GM18907 (cell line): ENCODE data around the gene CELSR1.

ENCODE experiments used
- ATAC-seq: cut with Tn5 transposase; IDR thresholded peaks from one replicate; pipeline ENCODE4 v1.9.1; 2021; ENCODE audit warnings: mild to moderate bottlenecking, moderate library complexity; ENCODE audit not compliant: unreplicated experiment

The CELSR1 gene

DNA sequence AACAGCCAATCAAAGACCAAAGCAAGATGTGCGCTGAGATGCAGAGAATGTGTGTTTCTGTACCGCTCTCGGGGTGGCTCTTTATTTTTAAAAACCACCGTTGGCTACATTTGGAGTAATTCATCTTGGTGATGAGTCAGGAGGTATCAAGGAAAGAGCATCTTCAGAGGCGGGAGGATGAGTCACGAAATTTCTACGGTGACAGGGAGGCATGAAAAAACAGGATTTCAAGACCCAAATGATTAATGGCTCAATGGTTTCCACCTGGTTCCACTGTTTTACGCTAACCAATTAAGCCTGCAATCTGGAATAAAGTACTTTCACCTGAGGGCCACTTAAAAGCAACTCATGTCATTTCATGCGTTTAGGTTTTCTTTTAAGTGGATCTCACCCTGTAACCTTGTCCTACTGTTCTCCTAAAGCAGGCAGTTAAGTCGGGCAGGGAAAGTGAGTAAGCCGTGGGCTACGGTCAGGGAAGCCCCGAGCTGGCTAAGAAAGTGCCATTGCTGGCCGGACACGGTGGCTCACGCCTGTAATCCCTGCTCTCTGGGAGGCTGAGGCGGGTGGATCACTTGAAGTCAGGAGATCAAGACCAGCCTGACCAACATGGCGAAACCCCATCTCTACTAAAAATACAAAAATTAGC, 74.6 kb downstream of the CELSR1 start:
- no peak for ATAC-seq

DNA sequence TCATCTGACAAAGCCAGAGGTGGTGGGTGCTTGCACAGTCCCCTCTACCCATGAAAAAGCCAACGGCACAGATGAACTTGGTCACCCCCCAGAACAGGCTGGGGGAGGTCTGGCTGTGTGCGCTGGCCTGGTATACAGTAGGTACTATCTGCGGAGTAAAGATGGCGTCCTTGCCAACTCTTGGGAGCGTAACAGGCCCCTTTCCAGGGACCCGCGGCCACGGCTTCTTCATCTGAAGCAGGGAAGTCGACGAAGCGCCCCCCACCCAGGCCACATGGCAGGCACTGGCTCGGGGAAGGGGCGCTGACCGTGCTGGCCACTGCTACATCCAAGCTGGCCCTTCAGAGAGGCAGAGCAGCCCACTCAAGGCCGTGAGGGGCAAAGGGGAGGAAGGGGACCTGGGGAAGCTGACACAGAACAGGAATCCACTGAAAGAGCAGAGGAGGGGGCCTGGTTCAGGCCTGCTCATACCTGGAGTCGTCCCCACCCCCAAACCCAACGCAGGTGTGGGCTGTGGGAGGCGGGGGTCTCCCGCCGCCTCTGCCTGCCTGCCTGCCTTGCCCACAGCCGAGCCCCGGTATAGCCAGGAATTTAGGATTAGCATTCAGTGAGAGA, 75.7 kb downstream of the CELSR1 start:
- ATAC-seq: no peak

DNA sequence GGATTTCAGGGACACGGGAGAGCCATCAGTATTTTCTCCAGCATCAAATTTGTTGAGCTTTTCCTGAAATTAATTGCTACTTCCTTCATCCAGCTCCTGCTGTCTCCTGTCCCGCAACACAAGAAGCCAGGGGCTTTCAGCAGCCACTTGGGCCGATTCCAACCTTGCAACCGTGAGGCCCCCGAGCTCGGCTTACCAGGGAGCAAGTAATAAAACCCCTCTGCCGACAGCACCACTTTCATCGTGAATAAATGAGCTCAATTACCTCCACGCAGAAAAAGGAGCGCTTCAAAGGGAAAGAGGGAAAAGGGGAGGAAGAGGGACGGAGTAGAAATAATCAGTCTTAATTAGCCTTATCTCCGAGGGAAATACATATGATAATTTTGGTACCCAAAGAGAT, 76.6 kb downstream of the CELSR1 start:
- ATAC-seq: no peak

DNA sequence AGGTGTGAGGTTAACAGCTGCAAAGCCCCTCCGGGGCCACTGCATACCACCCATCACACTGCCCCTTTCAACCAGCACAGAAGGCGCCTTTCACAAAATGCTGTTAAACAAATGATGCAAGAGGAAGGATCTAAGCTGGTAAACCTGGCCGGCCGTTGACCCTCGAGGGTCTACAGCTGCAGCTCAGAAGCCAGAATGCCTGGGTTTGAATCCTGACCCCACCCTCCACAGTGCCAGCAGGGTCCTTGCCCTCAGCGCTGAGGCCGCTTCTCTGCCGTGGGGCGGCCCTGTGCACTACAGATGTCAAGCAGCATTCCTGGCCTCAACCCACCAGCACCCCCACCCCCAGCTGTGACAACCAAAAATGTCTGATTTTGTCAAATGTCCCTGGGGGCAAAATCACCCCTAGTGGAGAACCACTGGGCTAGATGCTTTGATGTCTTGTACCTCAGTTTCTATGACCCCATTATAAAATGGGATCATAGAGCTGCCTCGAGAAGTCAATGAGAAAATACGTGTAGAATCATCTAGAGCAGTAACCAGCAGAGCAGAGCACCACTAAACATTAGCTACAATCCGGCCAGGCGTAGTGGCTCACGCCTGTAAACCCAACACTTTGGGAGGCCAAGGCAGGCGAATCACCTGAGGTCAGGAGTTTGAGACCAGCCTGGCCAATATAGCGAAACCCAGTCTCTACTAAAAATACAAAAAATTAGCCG, 77.9 kb downstream of the CELSR1 start:
- ATAC-seq: no peak

DNA sequence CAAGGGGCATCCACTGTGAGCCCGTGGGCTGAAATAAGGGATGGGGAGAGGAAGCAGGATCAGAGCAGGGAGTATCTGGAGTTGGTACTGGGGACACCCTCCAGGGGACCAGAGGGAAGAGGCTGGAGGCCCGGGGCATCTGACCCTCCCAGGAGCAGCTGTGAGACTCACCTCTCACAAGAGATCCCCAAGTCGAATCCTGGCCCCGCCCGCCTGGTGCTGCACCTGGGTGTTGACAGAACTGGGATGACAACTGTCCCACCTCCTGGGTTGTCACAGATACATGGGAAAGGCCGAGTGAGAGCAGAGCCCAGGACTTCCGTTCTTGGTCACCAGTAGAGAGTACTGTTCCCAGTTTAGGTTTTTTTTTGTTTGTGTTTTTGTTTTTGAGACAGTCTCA, 78.9 kb downstream of the CELSR1 start:
- ATAC-seq: no peak

DNA sequence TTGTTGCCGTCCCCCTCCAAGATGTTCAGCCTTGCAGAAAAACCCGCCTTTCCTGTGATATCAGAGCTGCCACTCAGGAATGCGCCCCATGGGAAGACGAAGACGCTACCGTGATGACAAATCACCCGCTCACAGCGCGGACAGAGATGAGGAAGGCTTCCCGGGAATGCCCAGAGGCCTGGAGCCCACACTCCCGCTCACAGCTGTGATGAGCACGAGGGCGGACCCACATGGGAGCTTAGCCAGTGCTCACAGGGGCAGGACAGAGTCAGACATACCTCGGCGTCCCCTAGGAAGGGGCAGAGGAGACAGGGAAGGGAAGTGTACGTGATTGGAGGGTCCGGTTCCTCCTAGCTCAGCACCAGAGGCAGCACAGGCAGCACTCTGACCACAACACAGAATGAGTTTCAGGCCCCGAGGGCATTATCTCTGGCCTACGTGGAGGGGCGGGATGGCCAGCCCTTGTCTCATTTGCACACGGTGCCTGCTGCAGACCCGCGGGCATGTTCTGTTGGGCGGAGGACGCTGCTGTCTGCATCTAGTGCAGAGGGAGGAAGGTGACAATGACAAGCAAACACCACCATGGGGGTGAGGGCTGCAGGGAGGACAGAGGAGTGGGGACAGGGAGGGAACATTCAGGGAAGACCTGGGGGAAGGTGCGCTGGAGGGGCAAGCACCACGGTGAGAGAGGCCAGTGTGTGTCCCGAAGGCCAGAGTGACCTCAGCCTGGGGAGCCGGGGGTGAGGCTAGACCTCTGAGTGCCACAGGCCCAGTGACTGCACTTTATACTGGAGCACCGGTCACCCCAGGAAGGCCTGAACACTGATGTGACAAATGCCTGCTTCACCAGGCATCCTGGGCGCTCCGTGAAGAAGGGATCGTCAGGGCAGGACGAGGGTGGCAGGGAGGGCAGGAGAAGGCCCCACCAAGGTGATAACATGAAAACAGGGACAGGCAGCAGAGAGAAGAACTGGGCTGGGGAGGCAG, 79.6 kb downstream of the CELSR1 start:
- no peak for ATAC-seq

DNA sequence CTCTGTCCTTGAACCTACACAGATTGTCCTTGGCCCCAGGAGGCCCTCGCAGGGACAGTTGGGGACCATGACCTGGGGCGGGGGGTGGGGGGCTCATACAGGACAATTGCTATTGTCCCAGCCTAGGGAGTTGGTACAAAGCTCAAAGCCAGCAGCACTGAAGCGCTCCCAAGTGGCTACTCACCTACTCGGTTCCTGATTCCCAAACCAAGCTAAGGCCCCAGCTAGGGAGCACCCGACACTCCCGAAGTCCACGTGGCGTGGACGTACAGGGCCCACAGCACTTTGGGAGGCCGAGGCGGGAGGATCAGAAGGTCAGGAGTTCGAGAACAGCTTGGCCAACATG, 80.6 kb downstream of the CELSR1 start:
- ATAC-seq: no peak

DNA sequence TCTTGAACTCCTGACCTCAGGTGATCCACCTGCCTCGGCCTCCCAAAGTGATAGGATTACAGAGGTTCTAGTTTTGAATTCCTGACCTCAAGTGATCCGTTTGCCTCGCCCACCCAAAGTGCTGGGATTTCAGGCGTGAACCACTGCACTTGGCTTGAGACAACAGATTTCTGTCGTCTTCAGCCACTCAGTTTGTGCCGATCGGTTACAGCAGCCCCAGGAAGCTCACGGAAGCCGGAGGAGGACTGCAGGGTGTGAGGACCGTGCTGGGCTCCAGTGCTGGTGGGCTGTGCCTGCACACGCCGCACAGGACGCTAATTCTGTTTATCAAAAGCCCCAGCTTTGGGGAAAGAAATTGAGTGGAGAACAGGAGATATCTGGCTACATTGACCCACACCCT, 82.0 kb downstream of the CELSR1 start:
- ATAC-seq: no peak

DNA sequence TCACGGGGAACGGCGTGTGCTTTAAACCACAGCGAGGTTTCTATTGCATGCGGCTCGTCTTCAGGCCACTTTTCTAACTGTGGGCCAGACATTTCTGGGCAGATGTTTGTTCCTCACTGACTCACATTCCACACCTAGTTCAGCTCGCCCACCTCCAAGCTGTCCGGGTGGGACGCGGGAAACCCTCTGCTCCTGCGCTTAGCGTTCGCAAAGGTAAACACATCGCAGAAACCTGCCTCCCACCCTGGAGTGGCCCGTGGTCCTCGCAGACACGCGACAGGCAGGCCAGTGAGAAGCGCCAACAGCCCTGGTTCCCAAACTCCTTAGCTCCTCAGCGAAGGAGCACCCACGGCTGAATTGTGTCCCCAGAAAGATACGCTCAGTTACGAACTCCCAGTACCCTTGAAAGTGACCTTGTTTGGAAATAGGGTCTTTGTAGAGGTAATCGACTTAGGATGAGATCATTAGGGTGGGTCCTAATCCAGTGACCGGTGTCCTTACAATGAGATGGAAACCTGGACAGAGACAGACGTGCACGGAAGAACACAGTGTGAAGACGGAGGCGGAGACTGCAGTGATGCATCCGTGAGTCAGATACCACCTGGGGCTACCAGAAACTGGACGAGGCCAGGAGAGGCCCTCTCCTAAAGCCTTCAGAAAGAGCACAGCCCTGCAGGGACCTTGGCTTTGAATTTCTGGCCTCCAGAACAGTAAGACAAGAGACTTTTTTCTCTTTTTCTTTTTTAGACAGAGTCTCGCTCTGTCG, 82.7 kb downstream of the CELSR1 start:
- ATAC-seq: no peak

DNA sequence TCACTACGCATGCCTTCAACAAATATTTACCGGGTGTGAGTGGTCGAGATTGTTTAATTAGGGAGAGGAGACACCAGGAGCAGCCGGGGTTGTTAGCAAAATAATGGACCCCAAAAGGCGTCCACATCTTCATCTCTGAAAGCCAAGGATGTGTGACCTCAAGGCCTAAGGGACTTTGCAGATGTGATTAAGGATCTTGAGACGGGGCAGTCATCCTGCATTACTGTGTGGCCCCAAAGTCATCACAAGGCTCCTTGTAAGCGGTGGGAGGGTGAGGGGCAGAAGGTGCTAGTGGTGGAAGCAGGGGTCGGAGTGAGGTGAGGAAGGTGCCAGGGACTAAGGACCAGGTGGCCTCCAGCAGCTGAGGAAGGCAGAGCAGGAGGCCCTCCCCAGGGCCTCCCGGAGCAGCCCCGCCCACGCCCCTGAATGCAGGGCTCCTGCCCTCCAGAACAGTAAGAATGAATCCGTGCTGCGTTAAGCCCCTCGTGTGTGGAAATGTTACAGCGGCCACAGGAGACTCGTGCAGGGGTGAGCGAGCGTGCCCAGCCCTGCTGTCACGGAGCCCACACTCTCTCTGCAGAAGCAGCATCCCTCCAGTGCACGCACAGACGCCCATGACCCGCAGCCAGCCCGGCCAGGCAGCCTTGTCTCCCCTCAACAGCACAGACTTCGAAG, 83.5 kb downstream of the CELSR1 start:
- ATAC-seq: no peak

DNA sequence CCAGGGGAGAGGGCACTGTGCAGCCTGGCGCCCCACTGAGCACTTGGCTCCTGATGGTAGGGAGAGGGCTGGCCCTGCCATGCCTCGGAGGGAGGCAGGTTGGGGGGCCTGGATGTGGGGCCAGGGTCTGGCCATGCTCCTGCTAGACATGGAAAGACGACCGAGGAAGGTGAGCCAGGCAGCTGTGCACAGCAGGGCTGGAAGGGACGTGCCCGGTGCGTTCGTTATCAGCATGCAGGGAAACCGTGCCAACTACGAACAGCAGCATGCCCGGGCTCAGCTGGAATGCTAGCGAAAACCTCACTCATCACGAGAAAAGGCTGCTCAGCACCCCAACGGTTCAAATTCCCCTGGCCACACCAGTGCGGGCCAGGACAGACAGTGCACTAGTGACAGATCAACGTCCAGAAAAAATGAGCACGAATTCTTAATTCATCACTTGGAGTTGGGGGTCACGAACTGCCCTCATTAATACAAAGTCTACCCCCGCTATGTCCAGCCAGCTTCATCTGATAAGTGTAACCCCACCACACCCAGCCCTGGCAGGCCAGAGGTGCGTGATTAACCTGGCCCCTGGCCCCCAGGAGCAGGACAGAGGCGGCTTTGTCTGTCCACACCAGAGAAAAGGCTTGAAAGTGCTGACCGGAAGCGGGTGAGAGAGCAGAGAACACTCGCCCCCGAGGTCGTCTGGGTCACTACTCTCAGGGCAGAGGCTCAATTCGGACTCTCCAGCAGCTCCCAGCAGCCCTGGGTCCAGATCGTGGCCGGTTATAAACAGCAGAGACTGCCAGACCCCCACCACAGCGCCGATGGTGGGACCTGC, 84.2 kb downstream of the CELSR1 start:
- ATAC-seq: no peak

DNA sequence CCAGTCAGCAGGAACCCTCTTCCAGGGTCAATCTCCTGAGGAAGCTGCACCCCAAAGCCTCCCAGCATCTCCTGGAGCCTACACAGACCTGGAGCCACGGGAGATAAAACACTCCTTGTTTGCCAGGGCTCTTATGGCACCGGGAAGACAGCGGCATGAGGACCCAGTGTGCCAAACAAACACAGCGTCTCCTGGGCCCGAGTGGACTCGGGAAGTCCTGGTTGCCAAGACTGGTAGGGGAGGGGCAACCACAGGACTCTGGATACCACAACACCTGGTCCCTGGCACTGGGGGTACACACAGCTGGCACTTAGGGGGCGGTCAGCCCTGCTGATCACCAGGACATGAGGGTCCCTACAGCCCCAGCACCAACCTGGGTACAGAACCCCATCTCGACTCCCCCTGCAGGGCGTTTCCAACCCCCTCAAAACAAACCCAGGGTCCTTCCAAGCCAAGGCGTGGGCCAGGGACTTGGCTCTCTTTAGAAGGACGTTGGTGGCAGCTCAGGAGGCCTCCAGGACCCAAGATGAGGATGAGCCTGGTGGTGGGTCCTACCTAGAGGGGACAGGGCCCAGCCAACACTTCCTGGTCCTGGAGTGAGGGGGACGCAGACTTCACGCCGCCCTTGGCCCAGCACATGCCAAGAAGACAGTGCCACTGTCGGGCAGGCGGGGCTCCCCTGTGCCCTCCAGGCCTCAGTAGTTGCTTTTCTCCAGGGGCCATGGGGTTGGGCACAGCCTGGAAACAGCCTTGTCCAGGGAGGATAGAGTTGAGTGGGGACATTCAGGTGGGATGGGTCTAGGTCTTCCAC, 85.0 kb downstream of the CELSR1 start:
- no peak for ATAC-seq

DNA sequence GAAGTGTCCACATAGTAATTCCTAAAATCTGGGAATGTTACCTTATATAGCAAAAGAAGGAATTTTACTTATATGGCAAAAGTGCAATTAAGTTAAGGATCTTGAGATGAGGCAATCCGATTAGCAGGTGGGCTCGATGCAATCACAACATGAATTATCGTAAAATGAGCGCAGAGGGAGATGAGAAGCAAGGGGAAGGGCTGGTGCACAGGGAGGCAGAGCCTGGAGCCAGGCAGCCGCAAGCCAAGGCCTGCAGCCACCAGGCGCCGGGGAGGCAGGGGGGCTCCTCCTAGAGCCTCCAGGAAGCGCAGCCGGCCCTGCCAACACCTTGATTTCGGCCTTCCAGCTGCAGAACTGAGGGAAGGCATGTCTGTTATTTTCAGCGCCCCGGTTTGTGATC, 85.7 kb downstream of the CELSR1 start:
- no peak for ATAC-seq

DNA sequence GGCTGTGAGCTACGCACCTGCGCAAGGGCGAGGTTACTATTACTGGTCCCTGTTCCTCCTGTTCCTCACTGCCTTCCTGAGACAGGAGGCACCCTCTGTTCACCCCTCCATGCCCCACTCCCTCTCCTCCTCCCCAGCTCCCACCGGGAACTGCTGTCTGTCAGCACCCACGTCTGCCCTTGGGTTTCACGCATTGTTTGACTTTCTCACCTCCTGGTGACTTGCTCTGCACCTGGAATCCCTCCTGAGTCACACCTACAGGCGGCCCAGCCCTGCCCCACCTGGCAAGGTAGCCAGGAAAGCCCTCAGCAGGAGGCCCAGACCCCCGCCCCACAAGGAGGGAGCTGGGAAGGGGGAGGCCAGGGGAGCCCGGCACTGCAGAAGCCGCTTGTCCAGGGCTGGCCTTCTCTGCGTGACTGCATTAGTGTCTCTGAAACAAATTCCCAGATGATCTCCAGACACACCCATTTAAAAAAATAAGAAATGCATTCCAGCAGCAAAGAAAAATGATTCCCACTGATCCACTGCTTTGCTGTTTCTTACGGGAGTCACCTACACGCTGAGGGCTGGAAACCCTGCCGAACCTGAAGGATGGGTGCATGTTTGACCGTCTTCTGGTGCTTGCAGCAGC, 86.4 kb downstream of the CELSR1 start:
- ATAC-seq: no peak

DNA sequence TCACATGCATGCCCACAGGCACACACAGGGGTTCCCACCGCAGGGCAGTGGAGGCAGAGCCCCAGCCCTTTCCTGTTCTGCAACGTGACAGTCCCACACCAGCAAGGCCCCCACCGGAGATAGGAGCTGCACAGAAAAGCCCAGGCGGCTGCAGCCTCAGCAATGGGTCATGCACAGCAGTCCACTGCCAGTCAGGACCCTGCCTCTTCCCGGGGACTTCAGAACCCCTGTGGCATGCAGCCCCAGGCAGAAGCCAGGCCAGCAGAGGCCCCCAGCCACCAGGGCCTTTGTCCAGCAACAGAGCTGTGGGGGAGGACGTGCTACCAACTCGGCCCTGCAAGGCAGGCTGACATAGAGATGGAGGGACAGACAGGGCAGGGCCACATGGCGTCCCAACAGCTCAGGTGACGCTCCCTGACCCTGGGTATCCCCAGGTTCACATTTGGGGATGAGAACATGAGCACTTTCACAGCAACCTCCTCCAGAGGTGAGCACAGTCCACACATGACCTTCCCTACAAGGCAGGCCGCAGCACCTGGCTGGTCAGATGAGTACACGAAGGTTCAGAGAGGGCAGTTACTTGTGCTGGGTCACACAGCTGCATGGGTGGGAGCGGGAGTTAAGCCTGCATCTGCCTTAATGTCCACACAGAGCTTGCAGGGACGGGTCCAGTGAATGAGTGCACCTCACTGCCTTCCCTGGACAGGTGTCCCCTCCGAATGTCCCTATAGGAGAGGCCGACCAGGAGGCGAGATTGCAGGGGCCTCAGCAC, 87.3 kb downstream of the CELSR1 start:
- no peak for ATAC-seq

DNA sequence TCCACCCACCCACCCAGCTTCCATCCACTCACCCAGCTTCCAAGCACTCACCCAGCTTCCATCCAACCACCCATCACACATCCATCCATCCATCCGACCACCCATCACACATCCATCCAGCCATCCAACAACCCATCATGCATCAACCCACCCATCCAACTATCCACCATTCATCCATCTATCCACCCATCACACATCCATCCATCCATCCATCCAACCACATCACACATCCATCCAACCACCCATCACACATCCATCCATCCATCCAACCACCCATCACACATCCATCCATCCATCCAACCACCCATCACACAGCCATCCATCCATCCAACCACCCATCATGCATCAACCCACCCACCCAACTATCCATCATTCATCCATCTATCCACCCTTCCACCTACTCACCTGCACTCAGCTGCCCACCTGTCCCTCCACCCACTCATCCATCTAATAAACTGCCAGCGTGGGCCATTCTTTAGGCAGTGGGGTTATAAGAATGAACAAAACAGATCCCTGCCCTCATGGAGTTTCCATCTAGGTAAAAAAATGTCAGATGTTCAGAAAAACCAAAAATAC, 88.2 kb downstream of the CELSR1 start:
- ATAC-seq: no peak

DNA sequence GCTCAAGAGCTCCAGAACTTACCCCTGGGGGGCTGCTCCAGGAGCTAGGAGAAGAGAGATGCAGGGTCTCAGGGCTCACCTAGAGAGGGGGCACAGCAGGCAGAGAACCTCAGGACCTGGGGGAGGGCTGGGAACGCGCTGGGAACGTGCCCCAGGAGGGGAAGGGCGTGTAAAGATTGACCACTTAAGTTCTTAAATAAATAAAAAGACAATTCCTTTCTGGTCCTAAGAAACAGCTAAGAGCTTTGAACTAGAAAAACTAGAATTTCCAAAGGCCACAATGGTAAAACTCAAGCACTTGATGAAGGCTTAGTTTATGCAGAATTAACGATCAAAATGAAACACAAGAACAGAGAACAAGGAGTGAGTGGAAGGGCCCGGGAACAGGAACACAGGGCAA, 89.1 kb downstream of the CELSR1 start:
- no peak for ATAC-seq
